ENCODE results near the gene TTC14.

Gene TTC14

GRCh38 chr3:180633722-180634121, 31.8 kb downstream of the TTC14 start:
- Histone ChIP-seq H3K4me3 (ENCODE audit: low read depth in 1 of 2, low read length in 2 of 2) (no peak overlapping the region), H3K27me3 (ENCODE audit: low read depth, low read length) (no peaks in the 10 kb centered on the region), H3K9me3 (ENCODE audit: control insufficient read depth in 1 of 2, low read length in 2 of 2) (no peaks in the 10 kb centered on the region), H3K27ac (ENCODE audit: low read length) (no peak overlapping the region), H3K4me1 (ENCODE audit: control insufficient read depth in 1 of 2, insufficient read depth in 2 of 2, low read length in 2 of 2) (no peaks in the 10 kb centered on the region), H3K36me3 (ENCODE audit: control insufficient read depth in 1 of 2, insufficient read depth in 2 of 2, low read length in 2 of 2) (no peaks in the 10 kb centered on the region)

DNA sequence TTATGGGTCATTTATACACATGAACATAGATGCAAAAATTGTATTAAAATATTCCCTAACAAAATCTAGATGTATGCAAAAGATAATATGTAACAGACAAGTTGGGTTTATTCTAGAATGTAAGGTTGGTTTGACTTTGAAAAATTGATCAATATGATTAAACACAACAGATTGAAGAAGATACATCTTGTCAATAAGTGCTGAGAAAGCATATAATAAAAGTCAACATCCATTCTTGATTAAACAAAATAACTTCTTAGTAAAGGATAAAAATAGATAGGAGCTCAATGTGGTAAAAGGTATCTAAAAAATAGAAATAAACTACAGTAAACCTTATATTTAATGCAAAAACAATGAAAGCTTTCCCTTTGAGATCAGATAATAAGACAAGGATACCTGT, 39.0 kb downstream of the TTC14 start:
- H3K9me3 ChIP-seq (ENCODE audit: control insufficient read depth in 1 of 2, low read length in 2 of 2): no peaks in the 10 kb centered on the region
- no peaks in the 10 kb centered on the region for H3K27me3 ChIP-seq (ENCODE audit: low read depth, low read length)
- H3K4me3 ChIP-seq (ENCODE audit: low read depth in 1 of 2, low read length in 2 of 2): no peak overlapping the region
- no peak overlapping the region for H3K27ac ChIP-seq (ENCODE audit: low read length)
- no peaks in the 10 kb centered on the region for H3K4me1 ChIP-seq (ENCODE audit: control insufficient read depth in 1 of 2, insufficient read depth in 2 of 2, low read length in 2 of 2)
- no peaks in the 10 kb centered on the region for H3K36me3 ChIP-seq (ENCODE audit: control insufficient read depth in 1 of 2, insufficient read depth in 2 of 2, low read length in 2 of 2)

- Histone ChIP-seq H3K4me3 (ENCODE audit: low read depth in 1 of 2, low read length in 2 of 2) (no peak overlapping the region), H3K27ac (ENCODE audit: low read length) (no peak overlapping the region), H3K27me3 (ENCODE audit: low read depth, low read length) (no peaks in the 10 kb centered on the region), H3K9me3 (ENCODE audit: control insufficient read depth in 1 of 2, low read length in 2 of 2) (no peaks in the 10 kb centered on the region), H3K36me3 (ENCODE audit: control insufficient read depth in 1 of 2, insufficient read depth in 2 of 2, low read length in 2 of 2) (no peaks in the 10 kb centered on the region), H3K4me1 (ENCODE audit: control insufficient read depth in 1 of 2, insufficient read depth in 2 of 2, low read length in 2 of 2) (no peaks in the 10 kb centered on the region)
These were observed 44.3 kb downstream of the TTC14 start for GRCh38 chr3:180646187-180646790.

GRCh38 chr3:180656406-180656805, 54.4 kb downstream of the TTC14 start:
- Histone ChIP-seq H3K4me3 (ENCODE audit: low read depth in 1 of 2, low read length in 2 of 2) (no peak overlapping the region), H3K36me3 (ENCODE audit: control insufficient read depth in 1 of 2, insufficient read depth in 2 of 2, low read length in 2 of 2) (no peaks in the 10 kb centered on the region), H3K4me1 (ENCODE audit: control insufficient read depth in 1 of 2, insufficient read depth in 2 of 2, low read length in 2 of 2) (no peaks in the 10 kb centered on the region), H3K27ac (ENCODE audit: low read length) (no peak overlapping the region), H3K9me3 (ENCODE audit: control insufficient read depth in 1 of 2, low read length in 2 of 2) (no peaks in the 10 kb centered on the region), H3K27me3 (ENCODE audit: low read depth, low read length) (no peaks in the 10 kb centered on the region)

DNA sequence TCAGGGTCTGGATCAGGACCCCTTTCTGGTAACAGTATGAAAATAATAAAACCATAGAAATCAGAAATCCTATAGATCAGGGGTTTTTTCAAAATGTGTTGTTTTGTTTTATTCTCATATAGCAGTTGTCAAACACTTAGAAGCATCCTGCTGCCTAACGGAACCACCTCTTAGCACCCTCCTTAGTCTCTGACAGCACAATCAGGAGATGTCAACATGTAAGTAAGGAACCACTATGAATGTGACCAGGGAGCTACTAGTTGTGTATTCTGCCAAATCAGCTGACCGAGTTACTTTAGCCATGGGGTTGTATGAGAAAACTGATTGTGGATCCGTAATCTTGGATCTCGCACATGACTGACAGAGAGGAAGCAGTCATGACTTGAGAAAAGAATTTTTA, 55.1 kb downstream of the TTC14 start:
- Histone ChIP-seq H3K36me3 (ENCODE audit: control insufficient read depth in 1 of 2, insufficient read depth in 2 of 2, low read length in 2 of 2) (no peaks in the 10 kb centered on the region), H3K27me3 (ENCODE audit: low read depth, low read length) (no peaks in the 10 kb centered on the region), H3K9me3 (ENCODE audit: control insufficient read depth in 1 of 2, low read length in 2 of 2) (no peaks in the 10 kb centered on the region), H3K4me3 (ENCODE audit: low read depth in 1 of 2, low read length in 2 of 2) (no peak overlapping the region), H3K27ac (ENCODE audit: low read length) (no peak overlapping the region), H3K4me1 (ENCODE audit: control insufficient read depth in 1 of 2, insufficient read depth in 2 of 2, low read length in 2 of 2) (no peaks in the 10 kb centered on the region)
